GM12878 (cell line): ENCODE data around the gene KCNN3. TPM values are rescaled to one million over a fixed set of nuclear protein-coding genes. Genes with fewer than 3 reads are reported as not detected.
A peak's percentile ranks its signal among the peaks of the same experiment; 100 is the strongest.

Experiments
- ATAC-seq: fragments of 200-7000 bp; cut with Tn5 transposase; 3 replicates; pipeline ENCODE4 v1.9.1; 2020; ENCODE audit warnings: mild to moderate bottlenecking, moderate library complexity
- BruUV-seq: library from RNA; stranded (reverse); fragments of 400-500 nt; replicated peaks from 2 replicates; lab custom pipeline; 2021; lab: Mats Ljungman, UMichigan
- CTCF ChIA-PET: fragments of 300-600 bp; sonication (Branson Sonifier 250); formaldehyde crosslinking; extraction: SDS; loops from one replicate; lab custom pipeline; 2021; ENCODE audit warnings: inconsistent platforms; lab: Yijun Ruan, JAX
- POLR2A ChIA-PET: fragments of 350-600 bp; formaldehyde crosslinking; extraction: SDS; loops from one replicate; lab custom pipeline; 2021; ENCODE audit warnings: inconsistent platforms; lab: Charles Lee
- RAD21 ChIA-PET: fragments of 300-600 bp; sonication (Branson Sonifier 250); formaldehyde crosslinking; loops from one replicate; lab custom pipeline; 2023; ENCODE audit warnings: antibody characterized with exemption; ENCODE audit not compliant: unreplicated experiment; lab: Charles Lee
- SMC1A ChIA-PET: fragments of 300-600 bp; sonication (Branson Sonifier 250); formaldehyde crosslinking; loops from one replicate; lab custom pipeline; 2023; ENCODE audit not compliant: unreplicated experiment, uncharacterized antibody; lab: Charles Lee
- DNase-seq: peaks from one replicate; pipeline ENCODE4 v3.0.0-alpha.2; 2011; ENCODE audit warnings: low read depth, low spot score
- FAIRE-seq: peaks from 3 replicates; lab custom pipeline; 2011; peaks lifted over from hg19 to GRCh38; lab: Jason Lieb, UNC
- H2AFZ ChIP-seq: 2 replicates; pipeline ENCODE4 v1.6.0; 2011; ENCODE audit warnings: low read depth, low read length, control low read depth; ENCODE audit not compliant: control insufficient read depth
- H3K27ac ChIP-seq: 2 replicates; pipeline ENCODE4 v1.5.1; 2011; ENCODE audit warnings: control low read depth; ENCODE audit not compliant: control insufficient read depth, insufficient read depth
- H3K27me3 ChIP-seq, 2 experiments: replicated peaks in 1 of 2; 2 replicates each; pipeline versions ENCODE4 v1.6.0 to v1.6.1; 2011; ENCODE audit warnings: low read length in 1 of 2; ENCODE audit not compliant: control insufficient read depth in 2 of 2, insufficient read depth in 2 of 2
- H3K36me3 ChIP-seq, 2 experiments: 2 replicates each; pipeline ENCODE4 v1.5.1; 2011; ENCODE audit warnings: low read length in 1 of 2; ENCODE audit not compliant: control insufficient read depth in 2 of 2, insufficient read depth in 2 of 2
- H3K4me1 ChIP-seq: 2 replicates; pipeline ENCODE4 v1.6.1; 2011; ENCODE audit warnings: mild to moderate bottlenecking, low read length, moderate library complexity, mixed read lengths; ENCODE audit not compliant: control insufficient read depth, insufficient read depth
- H3K4me2 ChIP-seq: 2 replicates; pipeline ENCODE4 v1.6.0; 2011; ENCODE audit warnings: control low read depth; ENCODE audit not compliant: control insufficient read depth, insufficient read depth
- H3K4me3 ChIP-seq: fragments of 200-600 bp; sonication (generic); 2 replicates; pipeline ENCODE4 v1.5.1; 2016
- H3K79me2 ChIP-seq: 2 replicates; pipeline ENCODE4 v1.6.0; 2011; ENCODE audit warnings: low read length; ENCODE audit not compliant: control insufficient read depth, insufficient read depth
- H3K9ac ChIP-seq: 2 replicates; pipeline ENCODE4 v1.8.0; 2011; ENCODE audit warnings: low read length, control low read depth, mixed read lengths; ENCODE audit not compliant: control insufficient read depth, insufficient read depth
- H3K9me3 ChIP-seq: replicated peaks from 3 replicates; pipeline ENCODE4 v1.5.1; 2011; ENCODE audit warnings: mild to moderate bottlenecking, low read length; ENCODE audit not compliant: control insufficient read depth, insufficient read depth
- H4K20me1 ChIP-seq: 2 replicates; pipeline ENCODE4 v1.6.0; 2011; ENCODE audit not compliant: control insufficient read depth, insufficient read depth
- ATF2 ChIP-seq: IDR thresholded peaks from 2 replicates; pipeline ENCODE4 v1.6.1; 2012; ENCODE audit warnings: low read length, inconsistent platforms
- BCL11A ChIP-seq: IDR thresholded peaks from 2 replicates; pipeline ENCODE4 v1.6.1; 2011; ENCODE audit warnings: low read depth, low read length
- CHD4 ChIP-seq: fragments of 200-600 bp; sonication (generic); IDR thresholded peaks from 2 replicates; pipeline ENCODE4 v1.6.1; 2016; ENCODE audit warnings: mild to moderate bottlenecking
- HDGF ChIP-seq: fragments of 450-650 bp; IDR thresholded peaks from 2 replicates; pipeline ENCODE4 v1.6.1; 2016; ENCODE audit warnings: antibody characterized with exemption
- NFYA ChIP-seq: IDR thresholded peaks from 2 replicates; pipeline ENCODE4 v1.6.1; 2011; ENCODE audit warnings: low read depth, mild to moderate bottlenecking, low read length, improper control_type of control experiment, borderline replicate concordance
- RAD21 ChIP-seq: IDR thresholded peaks from 2 replicates; pipeline ENCODE4 v1.6.1; 2011; ENCODE audit warnings: mild to moderate bottlenecking, low read depth, low read length, moderate library complexity; ENCODE audit not compliant: insufficient read depth
- RFX5 ChIP-seq: IDR thresholded peaks from 2 replicates; pipeline ENCODE4 v1.6.1; 2011; ENCODE audit warnings: low read depth, low read length, improper control_type of control experiment
- SMAD1 ChIP-seq: fragments of 450-650 bp; IDR thresholded peaks from 2 replicates; pipeline ENCODE4 v1.6.1; 2018; ENCODE audit warnings: mild to moderate bottlenecking, low read depth; ENCODE audit not compliant: partially characterized antibody
- TCF12 ChIP-seq: IDR thresholded peaks from 2 replicates; pipeline ENCODE4 v1.6.1; 2011; ENCODE audit warnings: low read depth, mild to moderate bottlenecking, low read length
- ZNF24 ChIP-seq: fragments of 450-650 bp; IDR thresholded peaks from 2 replicates; pipeline ENCODE4 v1.6.1; 2017; ENCODE audit warnings: antibody characterized with exemption, mild to moderate bottlenecking
- WGBS: methylation state at CpG from one replicate; pipeline ENCODE4 v1.1.6; 2016; ENCODE audit warnings: low lambda C conversion rate; ENCODE audit not compliant: insufficient replicate concordance, insufficient coverage; ENCODE audit errors: missing lambda C conversion rate; 5-methylcytosine and 5-hydroxymethylcytosine counted together
- in situ Hi-C: fragments of 300-500 bp; cut with MboI; formaldehyde crosslinking; loops from 9 replicates; pipeline ENCODE4 v1.14.3; 2018; ENCODE audit warnings: mixed read lengths
- intact Hi-C: fragments of 100-400 bp; cut with micrococcal nuclease; formaldehyde crosslinking; loops from one replicate; pipeline ENCODE4 v1.14.2; 2022; ENCODE audit not compliant: unreplicated experiment
- polyA plus RNA-seq, 11 experiments: library from polyadenylated mRNA; depleted of rRNA in 4 of 11; unstranded in 6 of 11; stranded (reverse) in 5 of 11; fragments of >200 nt; fragmentation: Nextera tagmentation in 4 of 11; fragmentation: Illumina TruSeq in 1 of 11; extraction: Ambion mirVana in 4 of 11; extraction: Trizol in 1 of 11; gene quantifications; 1 replicate in 1 of 11; 2 replicates in 10 of 11; pipeline versions ENCODE4 v1.2.1 to v1.2.3, GENCODE V29; 2011 to 2016; ENCODE audit warnings: inconsistent platforms in 2 of 11, missing spikeins in 2 of 11, low read depth in 1 of 11
- total RNA-seq, 4 experiments: library from RNA; depleted of rRNA in 3 of 4; stranded (reverse); fragments of >200 nt in 3 of 4; fragmentation: Illumina TruSeq in 1 of 4; extraction: Trizol in 1 of 4; gene quantifications; 2 replicates each; pipeline versions ENCODE4 v1.2.1 to v1.2.3, GENCODE V29; 2013 to 2021

The KCNN3 gene
- total and polyA plus RNA-seq, 10 of the 15 experiments (the other 5 are each of a cell fraction or from before 2014, with no cell fraction given), result 3.5 to 26.4 (median 14.9) TPM

DNA sequence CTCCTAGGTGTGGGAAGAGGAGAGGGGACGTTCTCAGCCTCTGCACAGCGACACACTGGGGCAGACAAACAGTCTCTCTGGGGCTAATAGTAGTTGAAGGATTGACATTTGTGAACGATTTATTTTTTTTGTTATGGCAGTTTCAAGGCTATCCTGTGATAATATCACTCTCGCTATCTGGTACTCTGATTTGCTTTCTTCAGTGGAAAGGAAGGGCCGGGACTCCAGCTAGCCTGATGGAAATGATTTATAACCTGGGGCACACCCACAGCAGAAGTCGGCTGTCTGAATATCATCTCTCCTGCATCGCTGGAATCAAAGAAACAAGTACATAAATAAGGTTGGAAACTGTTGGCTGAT is 122.7 kb downstream of the KCNN3 start:
- Histone ChIP-seq H3K4me2 (peak overlapping the region; percentile 92), H4K20me1 (no peaks in the 10 kb centered on the region), H2AFZ (no peak overlapping the region), H3K27ac (peak overlapping the region; percentile 67; the same call in 1 of the 2 replicates), H3K27me3 (no peaks in the 10 kb centered on the region), H3K36me3 (peaks cover 4 to 6% of the 10 kb centered on the region in 2 experiments; a peak in 3 of 4 replicates), H3K4me3 (no peak overlapping the region), H3K79me2 (no peaks in the 10 kb centered on the region), H3K9me3 (no peaks in the 10 kb centered on the region), H3K4me1 (peaks cover 48% of the 10 kb centered on the region), H3K9ac (peak overlapping the region; percentile 49)
- BruUV-seq, result TSS peak; percentile 18
- ChIA-PET POLR2A (interaction anchor here (1.0 to 1.9 kb wide), 5 partner anchors 16 to 122 kb away, joined by 3 to 8 read pairs (median 3); no protein-coding TSS in a partner anchor), RAD21 (interaction anchor here (0.9 to 1.4 kb wide), 7 partner anchors 44 to 188 kb away, joined by 3 to 13 read pairs (median 5); no protein-coding TSS in a partner anchor), SMC1A (interaction anchor here (0.8 to 2.4 kb wide), 17 partner anchors 8 to 148 kb away, joined by 3 to 11 read pairs (median 5); partner anchors contain the start of gene KCNN3), CTCF (interaction anchor here (0.8 to 3.0 kb wide), 15 partner anchors 9 to 344 kb away, joined by 3 to 14 read pairs (median 4); partner anchors contain the start of genes CKS1B, KCNN3 and PMVK)
- DNase-seq, result no peak
- in situ Hi-C loops, result no loop called here
- no peak for TF ChIP-seq NFYA
- TF ChIP-seq SMAD1, result no peak
- TF ChIP-seq RAD21, result no peak
- no peak for TF ChIP-seq BCL11A
- WGBS, result 81% methylated on average over 7 of the region's 7 CpGs
- intact Hi-C loops, result loop anchor here (5.0 kb wide), 2 partner anchors 130 to 190 kb away; partner anchors contain the start of gene UBE2Q1
- no peak for FAIRE-seq
- ATAC-seq, result no peak

- no peak overlapping the region for H3K9ac ChIP-seq
- CTCF ChIA-PET, result interaction anchor here (0.9 to 3.0 kb wide), 8 partner anchors 13 to 189 kb away, joined by 3 to 14 read pairs (median 6); partner anchors contain the start of genes KCNN3 and PMVK
- no peak for FAIRE-seq
- no TSS peak for BruUV-seq
- H3K36me3 ChIP-seq, result peaks cover 5 to 6% of the 10 kb centered on the region in 2 experiments; a peak in 3 of 4 replicates
- TF ChIP-seq CHD4 (no peak), RFX5 (peak; percentile 77), ZNF24 (no peak), TCF12 (no peak), ATF2 (no peak), HDGF (0 out of 2 replicates have a peak, but pooled peaks have one; percentile 10)
- no peaks in the 10 kb centered on the region for H3K79me2 ChIP-seq
- intact Hi-C loops (loop anchor here (5.0 kb wide), 2 partner anchors 131 to 189 kb away; partner anchors contain the start of gene UBE2Q1), in situ Hi-C loops (no loop called here)
- POLR2A ChIA-PET, result interaction anchor here (0.9 to 1.9 kb wide), 4 partner anchors 16 to 125 kb away, joined by 3 to 6 read pairs (median 4); no protein-coding TSS in a partner anchor
- peaks cover 48% of the 10 kb centered on the region for H3K4me1 ChIP-seq
- 65% methylated on average over 5 of the region's 6 CpGs for WGBS
- H3K4me3 ChIP-seq, result no peak overlapping the region
- H3K27ac ChIP-seq, result no peak overlapping the region
- no peak overlapping the region for H2AFZ ChIP-seq
- H3K27me3 ChIP-seq, result no peaks in the 10 kb centered on the region
- H3K4me2 ChIP-seq, result no peak overlapping the region
- no peak for DNase-seq
- SMC1A ChIA-PET, result interaction anchor here (0.6 to 2.4 kb wide), 10 partner anchors 9 to 132 kb away, joined by 3 to 11 read pairs (median 4); no protein-coding TSS in a partner anchor
- RAD21 ChIA-PET, result interaction anchor here (0.8 to 0.9 kb wide), 2 partner anchors 45 to 119 kb away, joined by 3 read pairs; no protein-coding TSS in a partner anchor
- no peaks in the 10 kb centered on the region; the same call in 2 of the 3 replicates for H3K9me3 ChIP-seq
- H4K20me1 ChIP-seq, result no peaks in the 10 kb centered on the region
- no peak for ATAC-seq
Observed at GRCh38 chr1:154746622-154747299, 123.3 kb downstream of the KCNN3 start.
